Body of pancreas (tissue), 4 donors: ENCODE measurements around the gene ACACA.

Experiments used
- CTCF ChIP-seq, 7 experiments: fragments of 450-650 bp in 4 of 7; fragments of 200-600 bp in 3 of 7; sonication (generic) in 3 of 7; IDR thresholded peaks; one replicate each; pipeline ENCODE4 v1.5.1; 2016 to 2019; ENCODE audit warnings: antibody characterized with exemption in 7 of 7
- POLR2A ChIP-seq, 3 donors: fragments of 450-650 bp; IDR thresholded peaks; one replicate each; pipeline ENCODE4 v1.6.1; 2016; ENCODE audit warnings: antibody characterized with exemption in 3 of 3, mild to moderate bottlenecking in 2 of 3

- TF ChIP-seq POLR2A (IDR thresholded peaks at IDR 0.05), result no peak
- no peak for TF ChIP-seq CTCF (IDR thresholded peaks at IDR 0.05)
Measured at GRCh38 chr17:37101306-37101705, 305.3 kb downstream of the ACACA start.
